Endothelial cell of umbilical vein (primary cell): ENCODE data around the gene DHRS1. TPM values are rescaled to one million over a fixed set of nuclear protein-coding genes. Genes with fewer than 3 reads are reported as not detected.

ENCODE experiments used
- BruUV-seq: library from RNA; stranded (reverse); fragments of 400-500 nt; replicated peaks from 2 replicates; lab custom pipeline; 2021; lab: Mats Ljungman, UMichigan
- CTCF ChIA-PET: fragments of 300-600, 350-600 bp; sonication (Branson Sonifier 250); formaldehyde crosslinking; loops from one replicate; lab custom pipeline; 2021; ENCODE audit warnings: antibody characterized with exemption, inconsistent platforms; lab: Charles Lee
- POLR2A ChIA-PET: fragments of 300-600, 350-600 bp; sonication (Branson Sonifier 250); formaldehyde crosslinking; loops from one replicate; lab custom pipeline; 2021; ENCODE audit warnings: antibody characterized with exemption, inconsistent platforms; lab: Charles Lee
- DNase-seq: peaks from one replicate; pipeline ENCODE4 v3.0.0-alpha.2; 2011; ENCODE audit warnings: low read depth, low spot score
- FAIRE-seq: peaks from 2 replicates; lab custom pipeline; 2011; peaks lifted over from hg19 to GRCh38; lab: Jason Lieb, UNC
- H2AFZ ChIP-seq: 2 replicates; pipeline ENCODE4 v1.6.0; 2012; ENCODE audit warnings: low read depth, low read length, control low read depth, inconsistent platforms
- H3K27ac ChIP-seq: 2 replicates; pipeline ENCODE4 v1.5.1; 2011; ENCODE audit warnings: low read depth, mild to moderate bottlenecking, control low read depth, low read length, moderate library complexity; ENCODE audit not compliant: insufficient read depth
- H3K27me3 ChIP-seq, 2 experiments: 2 replicates each; pipeline versions ENCODE4 v1.6.0 to v1.6.1; 2011; ENCODE audit warnings: low read length in 2 of 2, mixed read lengths in 1 of 2; ENCODE audit not compliant: control insufficient read depth in 2 of 2, insufficient read depth in 2 of 2
- H3K36me3 ChIP-seq, 2 experiments: 2 replicates in 1 of 2; 3 replicates in 1 of 2; pipeline ENCODE4 v1.5.1; 2011; ENCODE audit warnings: low read length in 2 of 2, mild to moderate bottlenecking in 1 of 2, moderate library complexity in 1 of 2; ENCODE audit not compliant: control insufficient read depth in 2 of 2, insufficient read depth in 2 of 2; ENCODE audit errors: extremely low read depth in 1 of 2
- H3K4me1 ChIP-seq: 3 replicates; pipeline ENCODE4 v1.5.1; 2011; ENCODE audit warnings: mild to moderate bottlenecking, low read length; ENCODE audit not compliant: control insufficient read depth, insufficient read depth; ENCODE audit errors: extremely low read depth
- H3K4me2 ChIP-seq: 2 replicates; pipeline ENCODE4 v1.6.1; 2011; ENCODE audit warnings: low read length, control low read depth, mixed read lengths; ENCODE audit not compliant: insufficient read depth
- H3K4me3 ChIP-seq, 3 experiments: fragments of 200-600 bp in 1 of 3; sonication (generic), shearing (Covaris generic) in 1 of 3; replicated peaks in 1 of 3; 2 replicates each; pipeline ENCODE4 v1.5.1; 2011 to 2016; ENCODE audit warnings: control low read depth in 3 of 3, low read length in 3 of 3, mild to moderate bottlenecking in 2 of 3, inconsistent platforms in 1 of 3, low read depth in 1 of 3, moderate library complexity in 1 of 3; ENCODE audit not compliant: insufficient read depth in 1 of 3
- H3K79me2 ChIP-seq: 2 replicates; pipeline ENCODE4 v1.6.0; 2012; ENCODE audit warnings: low read length, inconsistent platforms; ENCODE audit not compliant: control insufficient read depth, insufficient read depth
- H3K9ac ChIP-seq: replicated peaks from 2 replicates; pipeline ENCODE3; 2011; ENCODE audit warnings: low read length, control low read depth; ENCODE audit not compliant: insufficient read depth; ENCODE audit errors: extremely low read depth
- H3K9me1 ChIP-seq: replicated peaks from 3 replicates; pipeline ENCODE4 v1.6.0; 2011; ENCODE audit warnings: mild to moderate bottlenecking, low read length; ENCODE audit not compliant: control insufficient read depth, insufficient read depth; ENCODE audit errors: extremely low read depth
- H3K9me3 ChIP-seq: replicated peaks from 2 replicates; pipeline ENCODE4 v1.5.1; 2012; ENCODE audit warnings: low read length, inconsistent platforms; ENCODE audit not compliant: control insufficient read depth, insufficient read depth
- H4K20me1 ChIP-seq: replicated peaks from 2 replicates; pipeline ENCODE3; 2011; ENCODE audit warnings: mild to moderate bottlenecking, low read length; ENCODE audit not compliant: control insufficient read depth, insufficient read depth; ENCODE audit errors: extremely low read depth
- FOS ChIP-seq: IDR thresholded peaks from 2 replicates; pipeline ENCODE4 v1.6.1; 2011; ENCODE audit warnings: mild to moderate bottlenecking, low read length, moderate library complexity, borderline replicate concordance; ENCODE audit not compliant: insufficient read depth
- POLR2A ChIP-seq: IDR thresholded peaks from 2 replicates; pipeline ENCODE4 v1.6.1; 2012; ENCODE audit warnings: low read depth, mild to moderate bottlenecking, control low read depth, low read length
- dilution Hi-C: fragments of 300-500 bp; cut with MboI; formaldehyde crosslinking; loops from one replicate; pipeline ENCODE4 v1.15.0; 2019; ENCODE audit warnings: low sequenced_read_pairs; ENCODE audit not compliant: extremely low pct_ligation_motif_present
- intact Hi-C: fragments of 100-400 bp; cut with micrococcal nuclease; formaldehyde crosslinking; loops from one replicate; pipeline ENCODE4 v1.10.0; 2022
- polyA plus RNA-seq, 4 experiments: library from polyadenylated mRNA; depleted of rRNA in 3 of 4; stranded (reverse) in 3 of 4; unstranded in 1 of 4; fragments of >200 nt; gene quantifications; 2 replicates each; pipeline versions ENCODE4 v1.2.1 to v1.2.3, GENCODE V29; 2011 to 2012; ENCODE audit warnings: missing spikeins in 1 of 4
- total RNA-seq: library from RNA; stranded (reverse); gene quantifications from 2 replicates; pipeline ENCODE4 v1.2.3, GENCODE V29; 2021
- TF ChIP-seq, protein P1 (sequence below): IDR thresholded peaks from 2 replicates; pipeline ENCODE4 v1.6.1; 2011; ENCODE audit not compliant: insufficient read depth, insufficient read length
- TF ChIP-seq, protein P2 (sequence below), 2 donors: IDR thresholded peaks; 1 replicate in 1 of 2; 2 replicates in 1 of 2; pipeline ENCODE4 v1.5.1; 2011; ENCODE audit warnings: low read length in 2 of 2, mild to moderate bottlenecking in 2 of 2, moderate library complexity in 2 of 2, control low read depth in 1 of 2, inconsistent platforms in 1 of 2, low read depth in 1 of 2; ENCODE audit not compliant: insufficient read depth in 1 of 2; ENCODE audit errors: extremely low read depth in 1 of 2

DHRS1 gene
- total and polyA plus RNA-seq, 2 donors (not counting 3 experiments of a cell fraction or from before 2014, with no cell fraction given) = 18.0 to 69.5 TPM

DNA sequence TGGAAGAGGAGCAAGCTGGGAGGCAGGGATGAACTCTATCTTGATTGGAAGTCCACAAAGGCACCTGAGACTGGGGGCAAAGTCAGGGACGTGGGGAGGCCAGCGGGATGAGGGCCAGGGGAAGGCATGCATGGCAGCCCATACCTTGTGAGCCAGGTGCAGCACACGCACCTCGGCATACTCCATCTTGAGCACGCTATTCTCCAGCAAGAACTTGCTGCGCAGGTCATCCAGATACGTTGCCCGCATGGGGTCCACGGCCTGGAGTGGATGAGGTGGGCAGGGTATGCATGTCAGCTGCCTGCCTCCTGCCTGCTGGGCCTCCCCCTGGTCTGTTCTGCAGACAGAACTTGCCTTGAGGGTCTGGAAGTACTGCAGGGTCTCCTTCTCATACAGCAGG lies 32.1 kb downstream of the DHRS1 start:
- no peak overlapping the region for H2AFZ ChIP-seq
- POLR2A ChIA-PET = interaction anchor here (0.8 kb wide), 1 partner anchor 14 kb away, joined by 3 read pairs; no protein-coding TSS in a partner anchor
- TF ChIP-seq FOS = no peak
- TF ChIP-seq, protein P1, sequence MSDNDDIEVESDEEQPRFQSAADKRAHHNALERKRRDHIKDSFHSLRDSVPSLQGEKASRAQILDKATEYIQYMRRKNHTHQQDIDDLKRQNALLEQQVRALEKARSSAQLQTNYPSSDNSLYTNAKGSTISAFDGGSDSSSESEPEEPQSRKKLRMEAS = no peak
- TF ChIP-seq POLR2A = no peak
- TF ChIP-seq, protein P2, sequence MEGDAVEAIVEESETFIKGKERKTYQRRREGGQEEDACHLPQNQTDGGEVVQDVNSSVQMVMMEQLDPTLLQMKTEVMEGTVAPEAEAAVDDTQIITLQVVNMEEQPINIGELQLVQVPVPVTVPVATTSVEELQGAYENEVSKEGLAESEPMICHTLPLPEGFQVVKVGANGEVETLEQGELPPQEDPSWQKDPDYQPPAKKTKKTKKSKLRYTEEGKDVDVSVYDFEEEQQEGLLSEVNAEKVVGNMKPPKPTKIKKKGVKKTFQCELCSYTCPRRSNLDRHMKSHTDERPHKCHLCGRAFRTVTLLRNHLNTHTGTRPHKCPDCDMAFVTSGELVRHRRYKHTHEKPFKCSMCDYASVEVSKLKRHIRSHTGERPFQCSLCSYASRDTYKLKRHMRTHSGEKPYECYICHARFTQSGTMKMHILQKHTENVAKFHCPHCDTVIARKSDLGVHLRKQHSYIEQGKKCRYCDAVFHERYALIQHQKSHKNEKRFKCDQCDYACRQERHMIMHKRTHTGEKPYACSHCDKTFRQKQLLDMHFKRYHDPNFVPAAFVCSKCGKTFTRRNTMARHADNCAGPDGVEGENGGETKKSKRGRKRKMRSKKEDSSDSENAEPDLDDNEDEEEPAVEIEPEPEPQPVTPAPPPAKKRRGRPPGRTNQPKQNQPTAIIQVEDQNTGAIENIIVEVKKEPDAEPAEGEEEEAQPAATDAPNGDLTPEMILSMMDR (IDR thresholded peaks at IDR 0.05; ENCODE audit: extremely low read depth in 1 of 2, insufficient read depth in 1 of 2, low read depth in 1 of 2, low read length in 2 of 2) = no peak
- H4K20me1 ChIP-seq = no peaks in the 10 kb centered on the region
- no TSS peak for BruUV-seq
- FAIRE-seq (no peak), DNase-seq (no peak)
- no peak overlapping the region for H3K4me3 ChIP-seq
- no peaks in the 10 kb centered on the region for H3K79me2 ChIP-seq
- H3K36me3 ChIP-seq = peaks cover 2 to 21% of the 10 kb centered on the region in 2 experiments
- no peaks in the 10 kb centered on the region for H3K9me3 ChIP-seq
- H3K27me3 ChIP-seq = no peaks in the 10 kb centered on the region
- intact Hi-C loops (no loop called here), dilution Hi-C loops (no loop called here)
- H3K27ac ChIP-seq = no peak overlapping the region
- CTCF ChIA-PET = no interaction called here
- no peak overlapping the region for H3K9ac ChIP-seq
- no peaks in the 10 kb centered on the region for H3K9me1 ChIP-seq
- H3K4me2 ChIP-seq = no peak overlapping the region
- H3K4me1 ChIP-seq = peaks cover 9% of the 10 kb centered on the region
